Stimulated activated CD8-positive, alpha-beta memory T cell treated with anti-CD3 and anti-CD28 coated beads, Interleukin-15, amount 100 ng/mL, for 24 hours (primary cell): Measurements from ENCODE around the gene WT1.

ENCODE experiments used
- DNase-seq: peaks from one replicate; pipeline ENCODE4 v3.0.0-alpha.2; 2020; ENCODE audit warnings: low read depth

The WT1 gene

GRCh38 chr11:32421992-32422391, 13.3 kb downstream of the WT1 start:
- DNase-seq = no peak

DNA sequence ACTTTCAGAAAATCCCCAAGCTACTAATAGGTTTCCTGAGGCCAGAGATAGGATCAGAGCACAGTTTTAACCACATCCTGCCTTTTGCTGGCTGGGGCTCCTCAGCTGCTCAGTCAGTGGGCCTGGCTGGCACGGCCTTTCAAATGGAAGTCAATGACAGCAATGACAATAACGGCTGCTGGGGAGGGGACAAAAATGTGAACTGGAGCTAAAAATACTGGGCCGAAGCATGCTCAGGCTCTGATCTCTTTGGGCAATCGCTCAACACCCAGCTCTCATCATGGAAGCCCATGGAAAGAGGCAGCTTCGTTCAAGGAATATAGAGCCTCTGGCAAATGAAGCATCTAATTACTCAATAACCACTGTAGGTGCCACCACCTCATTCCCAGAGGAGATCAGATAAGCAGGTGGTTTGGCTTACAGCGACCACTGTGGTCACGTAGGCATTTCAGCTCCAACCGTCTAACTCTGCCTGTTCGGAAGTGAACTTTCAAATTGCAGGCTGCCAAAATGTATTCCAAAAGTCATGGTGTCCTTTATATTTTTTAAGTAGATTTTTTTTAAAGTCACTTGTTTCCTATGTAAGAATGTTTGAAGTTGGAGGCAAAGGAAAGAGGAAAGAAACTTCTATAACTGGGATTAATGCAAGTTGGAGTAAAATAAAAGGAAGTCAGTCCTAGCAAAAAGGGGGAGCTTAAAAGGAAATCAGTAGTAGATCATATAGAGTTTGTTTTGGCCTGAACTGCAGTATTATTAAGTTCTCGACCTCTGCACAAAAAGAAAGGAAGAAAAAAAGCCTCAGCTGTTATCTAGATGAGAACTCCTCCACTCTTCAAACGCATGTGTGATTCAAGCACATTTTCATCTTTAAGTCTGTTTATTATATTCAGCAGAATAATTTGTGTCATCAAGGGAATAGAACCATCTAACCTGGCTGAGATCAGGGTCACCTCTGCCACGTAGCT, 14.1 kb downstream of the WT1 start:
- DNase-seq = no peak

DNA sequence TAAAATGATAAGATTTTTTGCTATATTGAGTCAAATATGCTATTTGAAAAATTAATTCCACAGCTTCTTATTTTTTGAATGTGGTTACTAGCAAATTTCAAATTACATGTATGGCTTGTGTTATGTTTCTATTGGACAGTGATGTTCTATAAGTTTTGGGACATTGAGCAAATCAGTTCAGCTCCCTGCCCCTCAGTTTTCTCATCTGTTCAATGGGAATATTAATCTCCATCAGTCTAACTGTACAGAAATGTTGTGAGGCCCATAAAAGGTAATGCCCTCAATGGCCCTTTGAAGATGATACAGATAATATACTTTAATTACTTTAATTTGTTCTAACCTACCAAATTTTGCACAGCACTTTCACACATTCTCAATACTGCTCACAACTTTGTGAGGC, 15.2 kb downstream of the WT1 start:
- DNase-seq = no peak

- DNase-seq = no peak
Observed at GRCh38 chr11:32418836-32419235, 16.5 kb downstream of the WT1 start.

- DNase-seq = no peak
Observed at GRCh38 chr11:32417806-32418205, 17.5 kb downstream of the WT1 start.

GRCh38 chr11:32416301-32416700, 19.0 kb downstream of the WT1 start:
- DNase-seq = no peak

DNA sequence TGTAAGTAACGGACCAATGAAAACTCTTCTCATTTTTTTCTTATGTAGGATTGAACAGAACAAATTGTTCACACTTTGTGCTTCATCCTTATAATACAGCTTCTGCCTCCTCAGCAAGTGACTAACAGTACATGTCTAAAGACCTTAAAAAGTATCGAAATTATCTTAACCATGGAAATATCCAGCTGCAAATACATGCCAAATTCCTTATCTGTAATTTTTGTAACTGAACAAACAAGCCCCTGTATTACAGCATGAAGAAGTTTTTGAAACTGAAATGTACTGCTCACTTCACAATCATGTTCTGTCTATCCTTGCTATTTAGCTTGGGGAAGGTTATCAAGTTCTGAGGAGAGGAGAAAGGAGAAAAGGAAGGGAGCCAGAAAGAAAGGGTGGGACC, 20.4 kb downstream of the WT1 start:
- no peak for DNase-seq

GRCh38 chr11:32411942-32412615, 23.3 kb downstream of the WT1 start:
- no peak for DNase-seq

DNA sequence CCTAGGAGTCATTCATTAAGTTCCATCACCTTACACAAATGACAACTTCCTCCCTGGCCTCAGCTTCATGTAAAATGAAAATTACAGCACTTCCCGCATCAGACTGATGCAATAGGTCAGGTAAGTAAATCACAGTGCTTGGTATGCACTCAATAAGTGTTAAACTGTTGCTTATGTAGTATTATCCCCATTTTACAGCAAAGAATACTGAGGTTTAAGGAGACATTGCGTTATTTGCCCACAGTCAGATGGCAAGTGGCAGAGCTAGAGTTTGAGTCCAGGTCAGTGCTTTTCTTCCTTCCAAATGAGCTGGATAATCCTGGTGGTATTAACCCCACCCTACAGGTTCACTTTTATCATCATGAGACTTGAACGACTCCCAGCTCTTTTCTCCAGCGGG, 29.7 kb downstream of the WT1 start:
- DNase-seq = no peak

- DNase-seq = no peak
Observed at GRCh38 chr11:32402836-32403235, 32.5 kb downstream of the WT1 start.

DNA sequence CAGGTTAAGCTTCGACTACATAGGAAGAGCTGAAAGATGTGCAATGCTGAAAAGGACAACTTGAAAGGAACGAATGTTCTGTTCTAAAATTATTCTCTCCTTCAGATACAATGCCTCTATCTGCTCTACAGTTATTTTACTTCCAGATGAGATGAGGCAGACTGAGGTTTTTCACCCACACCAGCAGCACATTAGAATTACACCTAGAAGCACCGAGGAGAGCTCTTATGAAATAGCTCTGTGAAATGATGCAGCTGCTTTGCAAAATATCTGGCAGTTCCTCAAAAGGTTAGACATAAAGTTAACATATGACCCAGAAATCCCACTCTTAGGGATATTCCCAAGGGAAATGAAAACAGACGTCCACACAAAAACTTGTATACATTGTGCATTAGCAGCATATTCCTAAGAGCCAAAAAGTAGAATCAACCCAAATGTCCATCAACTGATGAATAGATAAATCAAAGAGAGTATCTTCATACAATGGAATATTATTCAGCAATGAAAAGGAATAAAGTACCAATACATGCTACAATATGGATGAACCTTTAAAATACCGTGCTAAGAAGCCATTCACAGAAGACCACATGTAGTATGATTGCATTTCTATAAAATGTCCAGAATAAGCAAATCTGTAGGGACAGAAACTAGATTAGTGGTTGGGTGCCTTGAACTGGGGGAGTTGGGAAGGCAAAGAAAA, 34.5 kb downstream of the WT1 start:
- DNase-seq = no peak

GRCh38 chr11:32400196-32400595, 35.1 kb downstream of the WT1 start:
- no peak for DNase-seq

DNA sequence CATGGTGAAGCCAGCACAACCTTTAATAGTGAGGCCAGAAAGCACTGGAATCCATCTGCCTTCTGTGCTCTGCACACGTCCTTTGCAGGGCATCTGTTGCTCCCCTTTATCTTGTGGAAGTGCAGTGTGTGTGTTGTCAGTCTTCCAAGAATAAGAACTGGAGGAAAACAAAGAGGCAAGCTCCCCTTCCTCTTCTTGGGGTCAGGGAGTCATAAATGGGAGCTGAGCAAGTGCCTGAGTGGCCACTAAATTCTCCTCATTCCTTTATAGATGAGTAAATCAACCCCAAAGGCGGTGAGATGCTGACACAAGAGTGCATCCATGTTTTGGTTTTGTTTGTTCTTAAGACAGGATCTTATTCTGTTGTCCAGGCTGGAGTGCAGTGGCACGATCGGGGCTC, 38.3 kb downstream of the WT1 start:
- no peak for DNase-seq

GRCh38 chr11:32396331-32396730, 39.0 kb downstream of the WT1 start:
- no peak for DNase-seq

GRCh38 chr11:32395127-32395526, 40.2 kb downstream of the WT1 start:
- no peak for DNase-seq

DNA sequence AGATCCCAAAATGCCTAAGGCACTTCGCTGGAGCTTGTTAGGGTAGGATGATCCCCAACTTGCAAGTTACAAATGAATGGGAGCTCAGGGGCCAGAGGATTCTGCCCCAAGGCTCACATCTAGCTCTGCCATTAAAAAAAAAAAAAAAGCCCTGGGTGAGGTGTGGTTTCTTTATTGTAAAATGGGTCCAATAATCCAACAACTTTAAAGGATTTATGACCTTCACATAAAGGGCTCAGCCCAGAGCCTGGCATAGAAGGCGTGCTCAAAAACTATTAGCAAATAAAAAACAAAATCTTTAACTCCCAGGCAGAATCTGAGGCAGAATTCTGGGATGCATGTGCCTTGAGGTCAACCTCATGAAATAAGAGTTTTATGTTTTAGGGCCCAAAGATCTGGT, 42.5 kb downstream of the WT1 start:
- no peak for DNase-seq

- DNase-seq = no peak
Observed at GRCh38 chr11:32391956-32392553, 43.3 kb downstream of the WT1 start.

DNA sequence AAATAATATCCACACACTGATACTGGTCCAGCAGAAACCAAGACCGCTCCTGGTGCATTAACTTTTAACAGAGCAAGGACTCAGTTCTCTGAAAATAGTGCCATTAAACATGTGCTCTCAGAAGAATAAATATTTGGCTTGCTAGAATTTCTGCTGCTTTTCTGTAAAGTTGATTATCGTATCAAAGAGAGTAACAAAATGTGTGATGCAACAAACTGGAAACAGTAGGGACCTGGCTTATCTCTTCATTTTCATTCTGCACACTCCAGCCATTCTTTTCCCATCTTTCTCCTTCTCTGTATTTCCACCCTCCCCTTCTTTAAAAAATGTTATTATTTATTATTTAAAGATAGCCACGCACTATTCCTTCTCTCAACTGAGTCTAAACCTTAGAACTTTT, 43.9 kb downstream of the WT1 start:
- no peak for DNase-seq

DNA sequence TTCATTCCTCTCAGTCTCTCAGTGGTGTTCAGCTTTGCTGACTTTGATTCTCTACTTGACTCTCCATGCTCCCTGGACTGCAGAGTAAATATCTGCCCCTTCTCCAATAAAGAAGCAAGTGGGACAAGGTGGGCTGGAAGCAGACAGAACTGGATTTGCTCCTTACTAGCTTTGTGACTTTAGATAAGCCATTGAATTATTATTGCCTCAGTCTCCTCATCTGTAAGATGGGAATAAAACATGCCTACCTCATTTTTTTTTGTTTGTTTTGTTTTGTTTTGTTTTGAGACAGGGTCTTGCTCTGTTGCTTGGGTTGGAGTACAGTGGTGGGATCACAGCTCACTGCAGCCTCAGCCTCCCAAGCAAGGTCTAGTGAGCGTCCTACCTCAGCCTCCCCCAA, 44.6 kb downstream of the WT1 start:
- DNase-seq = no peak

DNA sequence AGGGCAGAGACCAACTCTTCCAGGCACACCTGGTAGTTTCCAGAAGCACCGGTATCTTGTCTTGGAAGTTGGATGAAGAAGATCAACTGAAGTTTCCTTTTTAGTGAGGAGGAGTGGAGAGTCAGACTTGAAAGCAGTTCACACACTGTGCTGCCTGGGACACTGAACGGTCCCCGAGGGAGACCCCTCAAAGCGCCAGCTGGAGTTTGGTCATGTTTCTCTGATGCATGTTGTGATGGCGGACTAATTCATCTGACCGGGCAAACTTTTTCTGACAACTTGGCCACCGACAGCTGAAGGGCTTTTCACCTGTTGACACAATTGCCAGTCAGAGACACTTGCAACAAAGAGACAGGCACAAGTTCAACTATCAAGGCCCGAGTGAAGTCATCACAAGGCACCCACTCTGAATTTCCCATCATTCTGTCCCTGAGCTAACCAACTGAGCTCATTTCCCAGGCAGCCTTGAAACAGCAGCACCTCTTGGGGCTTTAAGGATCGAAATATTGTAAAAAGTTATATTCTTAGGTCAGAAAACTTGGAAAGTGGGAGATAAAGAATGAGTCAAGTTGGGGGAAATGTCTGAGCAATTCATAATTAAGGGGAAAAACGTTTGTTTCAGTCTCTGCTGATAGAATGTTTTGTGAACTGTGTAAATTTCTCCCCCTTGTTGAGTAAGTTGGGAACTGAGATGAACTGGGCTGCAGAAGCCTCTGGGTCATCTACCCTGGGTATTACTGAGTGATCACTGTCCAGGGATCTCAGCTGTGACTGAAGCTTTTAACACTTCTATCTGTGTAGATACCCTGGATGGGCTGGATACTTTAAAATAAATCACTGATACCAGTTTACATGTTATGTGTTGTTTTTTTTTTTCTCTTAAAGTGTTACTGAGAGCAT, 46.2 kb downstream of the WT1 start:
- no peak for DNase-seq

DNA sequence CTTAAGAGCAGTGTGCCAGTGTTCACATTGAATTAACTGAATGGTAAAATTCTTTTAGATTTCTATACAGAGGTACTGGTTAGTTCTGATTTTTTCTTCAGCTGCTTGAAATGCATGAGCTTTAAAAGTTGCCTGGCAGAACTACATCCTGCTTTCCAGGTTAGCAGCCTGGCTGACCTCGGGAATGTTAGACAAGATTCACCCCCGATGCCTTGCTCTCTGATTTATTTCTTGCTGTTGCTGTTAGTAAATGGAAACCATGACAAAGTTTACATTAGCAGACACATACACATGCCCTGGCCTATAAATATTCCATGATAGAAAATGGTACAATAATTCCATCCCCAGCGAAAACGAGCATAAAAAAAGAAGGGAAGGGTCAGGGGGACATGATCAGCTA, 47.0 kb downstream of the WT1 start:
- DNase-seq = no peak
